Fibroblast of skin of left biceps (primary cell): ENCODE measurements around the gene BMP6.
A peak's percentile ranks its signal among the peaks of the same experiment; 100 is the strongest.

ENCODE experiments used
- DNase-seq, 2 experiments: peaks; one replicate each; pipeline ENCODE4 v3.0.0-alpha.2; 2013; ENCODE audit warnings: low read depth in 2 of 2

Gene BMP6

DNA sequence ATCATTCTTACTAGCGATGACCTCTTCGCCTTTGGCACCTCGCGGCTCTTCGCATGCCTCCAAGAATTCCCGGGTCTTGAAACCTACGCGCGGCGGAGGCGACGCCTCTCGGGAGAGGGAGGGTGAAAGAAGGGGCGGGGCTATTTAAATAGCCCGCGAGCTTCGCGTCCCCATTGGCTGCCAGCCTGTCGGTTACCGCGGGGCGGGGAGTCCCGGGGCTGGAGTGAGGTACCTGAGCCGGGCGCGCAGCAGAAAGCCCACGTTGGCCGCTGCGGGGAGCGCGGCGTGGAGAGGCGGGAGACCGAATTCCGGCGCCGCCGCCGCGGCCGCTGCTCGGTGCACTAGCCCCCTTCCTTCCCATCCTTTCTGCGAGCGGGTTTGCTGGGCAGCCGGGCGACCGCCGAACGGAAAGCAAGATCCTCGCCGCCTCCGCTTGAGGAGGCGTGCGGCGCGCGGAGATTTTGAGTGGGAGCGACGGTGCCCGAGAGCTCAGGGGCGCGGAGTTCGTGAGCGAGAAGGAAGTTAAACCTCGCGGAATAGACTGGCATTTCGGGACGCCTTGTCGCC is at the start of gene BMP6:
Gene BMP6 (plus strand): TSS at position 251 of the 567 bp plus-strand sequence. CDS start 857 bp downstream, outside the sequence.
- peak; percentile 37 to 40 for DNase-seq

DNA sequence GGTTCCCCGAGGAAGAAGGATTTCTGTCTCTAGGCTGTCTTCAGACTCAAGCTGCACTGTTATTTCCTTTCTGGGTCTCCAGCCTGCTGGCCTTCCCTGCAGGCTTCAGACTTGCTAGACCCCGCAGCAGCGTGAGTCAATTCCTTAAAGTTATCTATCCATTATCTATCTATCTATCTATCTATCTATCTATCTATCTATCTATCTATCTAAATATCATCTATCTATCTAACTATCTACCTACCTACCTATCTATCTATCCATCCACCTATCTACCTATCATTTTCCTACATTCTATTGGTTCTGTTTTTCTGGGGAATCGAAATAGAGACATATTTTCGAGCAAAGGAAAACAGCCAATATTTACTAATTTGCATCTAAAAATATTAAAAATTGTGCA is 48.7 kb upstream of the BMP6 start:
- DNase-seq, result no peak

DNA sequence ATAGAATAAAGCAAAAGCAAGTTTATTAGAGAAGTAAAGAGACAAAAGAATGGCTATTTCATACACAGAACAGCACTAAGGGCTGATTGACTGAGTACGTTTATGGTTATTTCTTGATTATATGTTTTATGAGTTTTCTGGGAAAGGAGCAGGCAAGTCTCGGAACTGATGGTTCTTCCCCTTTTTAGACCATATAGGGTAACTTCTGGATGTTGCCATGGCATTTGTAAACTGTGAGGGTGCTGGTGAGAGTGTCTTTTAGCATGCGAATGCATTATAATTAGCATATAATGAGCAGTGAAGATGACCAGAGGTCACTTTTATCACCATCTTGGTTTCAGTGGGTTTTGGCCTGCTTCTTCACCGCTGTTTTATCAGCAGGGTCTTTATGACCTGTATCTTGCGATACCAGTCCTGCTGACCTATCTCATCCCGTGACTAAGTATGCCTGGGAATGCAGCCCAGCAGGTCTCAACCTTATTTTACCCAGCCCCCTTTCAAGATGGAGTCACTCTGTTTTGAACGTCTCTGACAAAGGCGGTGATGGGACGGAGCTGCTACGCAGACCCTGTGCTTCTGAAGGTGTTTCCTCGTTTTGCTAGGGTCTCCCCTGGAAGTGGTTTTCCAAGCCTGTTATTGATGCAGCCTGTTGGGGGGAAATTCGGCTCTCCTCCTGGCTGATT is 45.4 kb upstream of the BMP6 start:
- no peak for DNase-seq

DNA sequence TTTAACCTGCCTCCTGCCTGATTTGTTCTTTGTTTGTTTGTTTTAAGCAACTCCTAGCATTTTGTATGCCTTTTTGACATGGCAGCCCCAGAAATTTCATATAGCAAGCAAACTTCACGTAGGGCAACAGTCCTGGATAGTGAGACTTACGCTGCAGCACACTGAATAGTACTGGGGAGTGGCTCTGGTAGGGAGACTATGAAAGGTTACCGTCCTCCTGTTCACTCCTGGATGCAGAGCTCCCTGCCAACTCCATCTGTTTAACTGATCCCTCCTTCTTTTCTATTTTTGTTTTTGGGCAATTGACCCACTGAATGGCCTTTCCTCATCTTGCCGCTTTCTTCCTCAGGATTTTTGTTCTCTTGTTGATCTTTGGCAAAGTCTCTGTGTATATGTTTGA is 44.5 kb upstream of the BMP6 start:
- no peak for DNase-seq

DNA sequence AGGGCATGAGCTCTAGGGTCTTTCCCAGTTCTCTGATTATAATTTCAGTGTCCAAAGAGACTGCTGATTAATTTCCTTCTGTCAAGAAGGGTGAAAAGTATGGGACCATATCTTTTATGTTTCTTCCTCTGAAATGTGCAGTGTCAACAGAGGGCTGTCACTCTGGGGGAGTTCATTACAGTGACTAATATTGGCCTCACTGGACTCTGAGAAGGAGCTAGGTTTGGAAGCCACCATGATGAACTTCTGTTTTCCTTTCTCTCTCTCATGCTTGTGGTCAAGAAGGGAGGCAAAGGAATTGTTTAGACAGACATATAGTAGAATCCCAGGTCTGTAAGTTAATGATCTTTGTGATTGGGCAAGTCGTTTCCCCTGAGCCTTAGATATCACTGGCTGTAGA is 41.8 kb upstream of the BMP6 start:
- no peak for DNase-seq

DNA sequence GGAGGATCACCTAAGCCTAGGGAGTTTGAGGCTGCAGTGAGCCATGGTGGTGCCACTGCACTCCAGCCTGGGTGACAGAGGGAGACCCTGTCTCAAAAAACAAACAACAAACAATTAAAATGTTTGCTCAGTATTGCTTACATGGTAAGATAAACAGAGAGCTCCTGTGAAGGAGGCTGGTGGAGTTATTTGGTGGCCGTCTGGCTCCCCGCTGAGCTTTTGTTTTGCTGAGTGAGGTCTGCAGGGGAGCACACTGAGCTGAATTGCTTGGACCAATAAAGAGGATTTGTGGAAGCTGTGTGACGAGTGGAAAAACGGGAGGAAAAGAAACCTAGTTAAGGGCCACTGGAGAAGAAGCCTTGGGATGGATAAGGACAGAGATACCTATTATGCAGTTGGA is 41.1 kb upstream of the BMP6 start:
- DNase-seq, result no peak

DNA sequence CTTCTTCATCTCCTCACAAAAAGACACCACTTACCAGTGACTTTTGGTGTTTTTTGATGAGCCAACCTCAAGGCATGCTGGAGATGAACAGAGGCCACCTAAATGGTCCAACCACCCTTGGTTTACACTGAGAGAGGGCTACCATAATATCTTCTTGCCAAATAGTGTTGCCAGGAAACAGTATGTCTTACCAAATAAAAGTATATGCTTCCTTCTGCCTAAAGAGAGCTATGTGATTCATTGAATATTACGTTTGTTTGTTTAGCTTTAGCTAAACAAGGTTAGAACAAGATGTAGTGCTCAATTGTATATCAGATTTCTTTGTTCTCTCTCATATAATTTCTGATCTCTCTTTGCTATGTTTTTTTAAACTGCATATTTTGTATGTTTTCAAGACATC is 40.6 kb upstream of the BMP6 start:
- no peak for DNase-seq

DNA sequence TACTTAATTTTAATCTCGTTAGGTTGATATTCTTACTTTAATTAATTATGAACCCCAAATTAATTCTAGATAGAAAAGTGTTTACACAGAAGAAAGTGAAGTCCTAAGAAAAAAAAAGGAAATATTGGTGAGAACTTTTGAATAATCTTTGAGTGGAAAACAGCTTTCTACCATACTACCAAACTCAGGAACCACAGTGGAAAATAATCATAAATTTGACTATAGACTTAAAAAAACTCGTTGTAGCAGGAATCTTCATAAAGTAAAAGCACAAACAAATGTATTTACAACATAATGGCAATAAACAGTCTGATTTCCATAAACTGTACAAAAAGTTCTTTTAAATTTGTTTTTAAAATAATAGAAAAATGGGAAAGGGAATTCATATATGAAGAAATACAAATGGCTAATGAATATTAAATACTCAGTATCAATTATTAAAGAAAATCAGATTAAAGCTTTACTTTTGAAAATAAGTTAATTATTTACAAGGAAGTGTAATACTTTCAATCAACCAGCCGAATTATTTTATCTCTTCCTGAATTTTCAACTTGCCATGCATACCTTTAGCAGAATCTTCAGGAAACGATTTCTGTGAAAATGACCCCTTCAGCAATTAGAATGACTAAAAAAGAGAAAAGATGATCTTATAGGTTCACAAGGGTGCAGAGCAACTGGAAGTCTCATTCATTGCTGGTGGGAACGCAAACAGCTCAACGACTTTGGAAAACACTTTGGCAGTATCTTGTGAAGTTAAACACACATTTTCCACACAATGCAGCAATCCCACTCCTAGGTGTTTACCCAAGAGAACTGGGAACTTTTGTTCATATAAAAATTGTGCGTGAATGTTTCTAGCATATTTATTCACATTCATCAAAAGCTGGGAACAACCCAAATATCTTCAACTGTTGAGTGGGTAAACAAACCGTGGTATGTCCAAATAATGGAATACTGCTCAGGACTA is 38.5 kb upstream of the BMP6 start:
- no peak for DNase-seq

DNA sequence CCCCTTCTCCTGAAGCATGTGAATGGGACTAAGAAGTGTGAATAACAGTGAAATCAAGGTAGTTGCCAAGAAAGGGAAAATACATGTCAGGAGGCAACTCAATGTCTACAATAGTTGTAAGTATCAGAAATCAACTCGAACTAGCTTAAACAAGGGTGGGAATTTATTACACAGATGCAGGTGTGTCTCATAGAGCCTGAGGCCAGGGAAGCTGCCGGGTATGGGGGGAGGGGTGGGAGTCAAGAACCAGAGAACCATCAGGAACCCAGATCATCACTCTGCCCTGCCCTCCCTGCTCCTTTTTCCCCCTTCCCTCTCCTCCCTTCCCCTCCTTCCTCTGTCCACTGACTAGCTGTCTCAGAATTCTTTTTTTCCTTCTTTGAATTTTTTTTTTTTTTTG is 34.9 kb upstream of the BMP6 start:
- DNase-seq, result no peak

DNA sequence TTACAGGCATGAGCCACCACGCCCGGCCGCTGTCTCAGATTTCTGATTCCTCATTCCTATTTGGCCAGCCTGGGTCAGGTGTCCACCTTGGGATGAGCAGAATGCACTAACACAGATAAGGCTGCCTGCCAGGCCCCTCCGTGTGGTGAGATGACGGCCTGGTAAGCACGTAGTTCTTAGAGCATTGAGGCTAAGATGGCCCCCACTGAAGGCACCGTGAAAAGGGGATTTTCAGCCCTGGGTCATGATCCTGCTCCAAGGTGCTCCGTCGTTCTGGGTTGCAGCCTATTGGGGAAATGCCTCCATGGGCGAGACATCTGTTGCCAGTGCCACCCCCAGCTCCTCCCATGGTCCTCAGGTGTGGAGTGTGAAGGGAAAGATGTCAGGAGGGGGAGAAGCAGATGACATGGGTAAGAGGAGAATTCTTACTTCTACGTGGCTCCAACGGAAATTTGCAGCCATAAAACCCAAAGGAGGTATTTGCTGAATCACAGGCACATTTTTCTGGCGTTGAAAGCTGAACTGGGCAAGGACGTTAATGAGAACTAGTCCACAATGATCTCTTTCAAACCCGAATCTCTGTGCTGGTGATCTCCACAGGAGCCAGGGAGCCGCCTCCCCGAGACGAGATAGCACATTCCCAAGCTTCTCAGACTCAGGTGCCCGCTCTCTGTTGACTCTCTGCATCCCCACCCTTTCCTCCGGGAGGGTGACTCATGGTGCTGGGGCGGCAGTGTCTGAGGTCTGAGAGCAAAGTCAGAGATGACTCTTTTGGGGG is 34.0 kb upstream of the BMP6 start:
- DNase-seq, result no peak

DNA sequence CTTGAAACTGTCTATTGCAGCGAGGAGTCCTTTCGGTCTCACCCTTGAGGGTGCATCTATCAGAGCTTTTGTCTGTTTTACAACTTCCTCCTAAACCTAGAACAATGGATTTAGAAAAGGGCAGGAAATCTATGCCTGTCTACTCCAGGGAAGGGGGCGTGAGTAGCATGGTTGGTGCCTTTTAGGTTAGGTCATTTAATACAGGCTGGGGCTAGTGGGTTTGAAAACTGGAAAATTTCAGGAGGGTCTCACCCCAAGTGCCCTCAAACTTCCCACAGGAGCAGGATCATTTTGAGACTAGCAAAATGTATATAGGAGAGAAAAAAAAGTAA is 33.5 kb upstream of the BMP6 start:
- DNase-seq, result no peak

DNA sequence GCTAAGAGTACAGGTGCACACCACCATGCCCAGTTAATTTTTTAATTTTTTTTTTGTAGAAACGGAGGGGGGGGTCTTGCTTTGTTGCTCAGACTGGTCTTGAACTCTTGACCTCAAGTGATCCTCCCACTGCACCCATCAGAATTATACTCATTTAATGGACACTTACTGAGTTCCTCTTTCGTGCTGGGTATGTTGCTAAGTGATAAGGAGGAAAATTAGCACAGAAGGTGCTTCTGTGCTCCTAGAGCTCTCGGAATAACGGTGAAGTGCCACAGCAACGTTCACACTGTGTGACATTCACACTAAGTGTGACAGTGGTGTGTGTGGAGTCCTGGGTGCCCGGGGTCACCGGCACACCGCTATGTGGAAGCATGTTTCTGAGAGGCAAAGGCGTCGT is 32.1 kb upstream of the BMP6 start:
- DNase-seq, result no peak

DNA sequence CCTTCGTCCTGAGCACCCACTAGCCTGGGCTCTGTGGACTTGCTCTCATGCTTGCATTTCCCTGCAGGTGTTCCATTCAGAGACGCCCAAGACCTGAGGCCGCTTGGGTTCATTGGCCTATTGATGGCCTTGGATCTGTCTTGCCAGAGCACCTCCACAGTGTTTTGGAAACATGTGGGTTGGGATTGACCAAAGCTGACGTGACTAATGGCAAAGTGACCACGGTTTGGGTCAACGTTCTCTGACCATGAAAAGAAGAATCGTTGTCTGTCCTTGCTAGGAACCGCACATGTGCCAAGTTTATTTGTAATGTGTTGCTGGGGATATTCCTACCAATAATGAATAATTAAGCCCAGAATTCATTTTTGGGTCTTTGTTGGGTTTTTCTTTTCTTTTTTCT is 29.8 kb upstream of the BMP6 start:
- no peak for DNase-seq

DNA sequence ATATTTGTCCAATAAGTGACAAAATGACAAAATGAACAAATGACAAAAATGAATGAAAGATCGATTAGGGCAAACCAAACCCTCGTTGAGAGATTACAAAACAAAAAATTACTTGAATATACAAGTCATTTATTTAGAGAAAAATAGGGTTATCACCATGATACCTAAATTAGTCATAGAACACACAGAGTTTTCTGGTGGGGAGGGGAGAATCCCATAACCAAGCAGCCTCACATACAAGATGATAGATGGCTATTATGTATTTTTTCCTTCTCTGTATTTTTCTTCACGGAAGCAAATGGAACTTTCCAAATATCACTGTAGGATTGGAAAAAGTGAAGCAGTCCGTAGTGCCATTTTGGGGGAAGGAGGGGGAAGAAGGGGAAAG is 28.5 kb upstream of the BMP6 start:
- DNase-seq, result no peak

DNA sequence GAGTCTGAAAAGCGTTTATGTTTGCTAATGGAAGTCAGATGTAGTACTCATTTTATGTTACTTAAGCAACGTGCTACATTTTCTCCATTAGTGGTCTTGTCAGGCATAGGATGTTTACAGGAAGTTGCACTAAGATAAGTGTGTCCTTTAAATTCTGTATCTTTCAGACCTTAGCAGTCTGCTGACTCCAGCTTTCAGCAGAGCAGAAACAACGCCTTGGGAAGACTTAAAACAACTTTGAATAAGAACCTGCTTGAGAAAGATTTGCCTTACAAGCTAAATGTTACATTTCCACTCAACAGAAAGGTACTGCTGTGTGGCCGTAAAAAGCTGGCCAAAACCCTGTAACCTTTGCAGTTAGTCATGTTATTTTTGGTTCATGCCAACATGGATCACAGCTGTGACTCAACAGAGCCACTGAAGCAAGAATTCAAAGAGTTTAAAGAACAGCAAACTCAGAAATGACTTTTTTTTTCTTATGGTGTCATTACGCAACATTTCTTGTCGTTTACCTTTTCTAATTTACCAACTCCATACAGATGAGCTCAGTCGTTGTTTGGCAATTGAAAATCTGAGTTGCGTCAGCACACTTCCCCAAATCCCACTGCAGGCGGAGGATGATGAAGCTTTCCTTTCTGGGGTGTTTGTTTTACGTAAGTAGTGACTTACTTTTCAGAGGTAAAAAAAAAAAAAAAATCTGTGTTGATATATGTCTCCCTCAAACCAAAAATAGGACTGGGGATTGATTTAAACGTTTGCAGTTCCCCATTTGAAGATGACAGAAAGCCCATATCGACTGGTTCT is 27.9 kb upstream of the BMP6 start:
- peak; percentile 50 to 56 for DNase-seq

DNA sequence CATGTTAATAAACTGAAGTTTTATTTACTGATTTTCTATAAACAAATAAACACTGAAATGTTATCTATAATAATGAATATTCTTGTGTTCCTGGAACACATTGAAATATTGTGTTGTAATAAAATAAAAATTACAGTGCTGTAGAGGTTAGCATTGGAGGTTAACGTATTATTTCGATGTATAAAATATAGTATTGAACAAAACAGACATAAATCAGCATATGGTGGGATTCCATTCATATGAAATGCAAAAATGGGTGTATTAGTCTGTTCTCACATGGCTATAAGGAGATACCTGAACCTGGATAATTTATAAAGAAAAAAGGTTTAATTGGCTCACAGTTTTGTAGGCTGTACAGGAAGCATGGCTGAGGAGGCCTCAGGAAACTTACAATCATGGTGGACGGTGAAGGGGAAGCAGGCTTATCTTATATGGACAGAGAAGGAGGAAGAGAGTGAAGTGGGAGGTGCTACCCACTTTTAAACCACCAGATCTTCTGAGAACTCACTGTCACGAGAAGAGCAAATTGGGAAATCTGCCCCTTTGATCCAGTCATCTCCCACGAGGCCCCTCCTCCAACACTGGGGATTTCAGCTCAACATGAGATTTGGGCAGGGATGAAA is 24.6 kb upstream of the BMP6 start:
- no peak for DNase-seq

DNA sequence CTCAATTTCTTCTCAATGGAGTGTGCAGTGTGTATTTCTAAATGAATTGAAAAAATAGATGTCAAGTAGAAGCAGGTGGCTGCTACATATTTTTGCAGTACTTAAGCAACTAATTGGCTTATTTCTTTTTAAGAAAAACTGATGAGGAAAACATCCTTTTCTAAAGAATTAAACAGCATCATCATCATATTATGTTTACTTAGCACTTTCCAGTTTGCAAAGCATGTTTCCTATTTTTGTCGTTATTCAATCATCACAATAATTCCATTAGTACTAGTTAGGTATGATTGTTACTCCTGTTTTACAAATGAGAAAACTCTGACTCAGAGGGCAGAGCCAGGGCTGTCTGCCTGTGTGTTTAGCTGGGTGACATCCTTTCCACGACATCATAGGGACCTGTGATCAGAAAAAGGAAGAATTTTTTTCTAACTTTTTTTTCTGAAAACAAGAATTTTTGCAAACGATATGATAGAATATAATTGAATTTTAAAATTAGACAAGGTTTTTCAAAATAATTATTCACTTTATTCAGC is 22.7 kb upstream of the BMP6 start:
- no peak for DNase-seq

DNA sequence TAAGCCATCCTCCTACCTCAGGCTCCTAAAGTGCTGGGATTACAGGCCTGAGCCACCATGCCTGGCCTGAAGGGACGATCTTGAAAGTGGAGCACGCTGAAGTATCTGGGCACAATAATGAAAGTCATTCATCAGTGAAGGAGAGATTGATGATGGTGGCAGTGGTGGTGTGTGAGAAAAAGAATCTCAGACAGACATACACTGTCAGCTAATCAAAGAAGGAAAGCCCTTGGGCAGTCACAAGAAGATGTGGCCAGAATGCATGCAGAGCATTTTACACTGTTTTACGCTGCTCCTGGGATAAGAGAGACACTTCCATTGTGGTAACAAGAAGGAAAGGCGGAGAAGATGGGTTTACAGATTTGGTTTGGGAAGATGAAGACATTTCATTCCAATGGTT is 20.4 kb upstream of the BMP6 start:
- DNase-seq, result no peak

DNA sequence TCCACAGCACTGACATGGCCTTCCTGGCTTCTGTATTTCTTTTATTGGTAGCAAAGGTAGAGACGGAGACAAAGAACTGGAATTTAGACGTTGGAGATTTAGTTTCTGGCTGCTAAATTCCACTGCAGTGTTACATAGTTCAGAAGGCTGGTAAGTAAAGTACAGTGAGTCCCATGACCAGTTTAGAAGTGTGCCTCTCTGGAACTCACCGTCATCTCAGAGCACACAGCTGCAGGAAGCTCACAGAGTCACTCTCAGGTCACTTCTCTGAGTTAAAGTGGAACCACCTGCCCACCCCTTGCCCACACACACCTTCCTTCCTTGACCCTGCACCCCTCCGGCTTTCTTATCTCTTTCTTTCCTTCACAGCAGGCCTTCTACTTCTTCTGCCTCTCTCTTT is 19.6 kb upstream of the BMP6 start:
- no peak for DNase-seq

DNA sequence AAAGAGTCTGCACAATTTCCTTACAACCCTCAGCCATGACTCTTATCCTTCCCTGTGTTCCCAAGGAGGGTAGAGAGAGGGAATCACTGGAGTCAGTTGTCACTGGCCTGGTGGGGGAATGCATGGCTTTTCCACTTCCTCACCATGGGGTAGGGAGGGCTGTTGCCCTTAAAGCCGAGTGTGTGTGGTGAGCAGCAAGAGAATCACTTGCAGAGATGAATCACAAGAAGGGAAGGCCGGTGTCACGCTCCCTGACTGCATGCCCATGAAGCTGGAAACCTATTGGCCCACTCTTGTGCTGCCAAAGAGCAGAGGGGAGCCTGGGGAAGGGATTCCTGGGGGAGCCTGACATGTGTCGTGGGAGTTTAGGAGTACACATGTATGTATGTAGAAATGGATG is 18.1 kb upstream of the BMP6 start:
- no peak for DNase-seq
